Measurements from ENCODE around the gene A2ML1.
"Not testable (repeated sequence)": the region's sequence is repeated elsewhere in the genome, so short reads cannot be mapped to it uniquely, and the experiment has no call there.

A2ML1 gene

DNA sequence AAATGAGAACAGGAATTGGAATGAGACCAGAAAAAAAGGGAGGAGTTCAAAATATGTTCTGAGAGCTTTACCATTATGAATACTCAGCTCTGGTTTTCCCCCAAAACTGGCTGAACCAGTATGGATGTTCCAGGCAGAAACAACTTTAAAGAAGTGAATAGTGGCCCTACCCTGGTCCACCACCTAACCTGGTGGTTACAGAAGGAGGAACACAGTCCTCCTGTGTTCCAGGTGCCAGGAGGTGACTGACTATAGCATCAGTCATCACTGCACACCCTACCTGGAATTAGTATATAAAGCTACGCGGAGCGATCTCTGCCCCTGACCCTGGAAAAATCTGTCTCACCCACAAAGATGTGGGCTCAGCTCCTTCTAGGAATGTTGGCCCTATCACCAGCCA lies at the start of gene A2ML1:
Gene A2ML1, plus strand, starts transcription at position 324 of the 400 bp plus-strand sequence. Its CDS starts 31 bp downstream, at position 355.
- Histone ChIP-seq H3K4me3 (no peak within 1 kb of the TSS), H3K4me1 (peaks cover 0 to 38% (median 0%) of the 10 kb centered on the region in 10 experiments; a peak in 3 of 20 replicates), H3K36me3 (no peaks in the 10 kb centered on the region), H3K9me3 (replicated peaks in 1 of 11) (peaks cover 7 to 21% (median 14%) of the 10 kb centered on the region in 11 experiments; a peak in 18 of 22 replicates), H3K27me3 (no peaks in the 10 kb centered on the region), H4K20me1 (no peaks in the 10 kb centered on the region), H3K27ac (no peak within 1 kb of the TSS), H3K9ac (0 out of 22 replicates have a peak within 1 kb of the TSS, but pooled peaks of 1 of the 11 experiments have one; percentile 16), H3K4me2 (peak within 1 kb of the TSS in 2 of 11 experiments; percentile 13 to 22; a peak in 3 of 22 replicates)
- TF ChIP-seq Cebpa-rat (IDR thresholded peaks at IDR 0.05) = no peak

DNA sequence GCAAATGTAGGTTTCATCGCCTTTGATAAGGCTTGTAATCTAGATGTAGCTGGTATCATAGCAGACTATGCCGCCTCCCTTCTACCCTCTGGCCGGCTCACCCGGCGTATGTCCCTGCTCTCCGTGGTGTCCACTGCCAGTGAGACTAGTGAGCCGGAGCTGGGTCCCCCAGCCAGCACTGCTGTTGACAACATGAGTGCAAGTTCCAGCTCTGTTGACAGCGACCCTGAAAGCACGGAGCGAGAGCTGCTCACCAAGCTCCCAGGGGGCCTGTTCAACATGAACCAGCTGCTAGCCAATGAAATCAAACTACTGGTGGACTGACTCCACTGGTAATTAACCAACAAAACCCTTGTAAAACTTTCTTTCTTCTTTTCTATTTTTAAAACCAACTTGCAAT lies 49.0 kb upstream of the A2ML1 start:
- H3K4me3 ChIP-seq = no peak overlapping the region
- H4K20me1 ChIP-seq = peaks cover 0 to 7% (median 0%) of the 10 kb centered on the region in 11 experiments; a peak in 1 of 22 replicates
- no peaks in the 10 kb centered on the region for H3K9me3 ChIP-seq (replicated peaks in 1 of 11)
- no peaks in the 10 kb centered on the region for H3K27me3 ChIP-seq
- peaks cover 39 to 87% (median 52%) of the 10 kb centered on the region in 11 experiments for H3K36me3 ChIP-seq
- peaks cover 0 to 13% (median 6%) of the 10 kb centered on the region in 10 experiments; a peak in 12 of 20 replicates for H3K4me1 ChIP-seq
- TF ChIP-seq Cebpa-rat (IDR thresholded peaks at IDR 0.05) = no peak
- no peak overlapping the region for H3K9ac ChIP-seq
- H3K27ac ChIP-seq = no peak overlapping the region
- H3K4me2 ChIP-seq = peak overlapping the region in 6 of 11 experiments; percentile 12 to 56 (median 27); a peak in 6 of 22 replicates

DNA sequence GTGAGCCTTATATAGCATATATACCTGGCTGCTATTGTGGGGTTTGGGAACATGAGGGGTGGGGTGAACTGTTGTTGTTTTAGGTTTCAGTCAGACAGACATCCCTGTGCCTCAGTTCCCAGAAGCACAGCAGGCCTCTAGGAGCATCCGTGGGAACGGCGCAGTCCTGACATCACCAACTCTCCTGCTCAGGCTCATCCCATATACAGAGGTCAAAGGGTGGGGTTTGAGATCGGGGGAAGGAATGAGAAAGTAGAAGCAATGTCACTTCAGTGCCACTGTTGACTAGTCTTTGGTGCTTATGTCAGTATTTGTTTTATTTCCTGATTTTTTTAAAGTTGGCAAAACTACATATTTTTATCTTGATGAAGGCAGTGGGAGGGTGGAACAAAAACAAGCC lies 43.1 kb upstream of the A2ML1 start:
- no peak overlapping the region for H3K4me3 ChIP-seq
- H3K4me1 ChIP-seq = peaks cover 0 to 13% (median 0%) of the 10 kb centered on the region in 10 experiments; a peak in 1 of 20 replicates
- H3K9ac ChIP-seq = no peak overlapping the region
- no peaks in the 10 kb centered on the region for H3K9me3 ChIP-seq (replicated peaks in 1 of 11)
- no peak overlapping the region for H3K4me2 ChIP-seq
- TF ChIP-seq Cebpa-rat (IDR thresholded peaks at IDR 0.05) = no peak
- H3K27ac ChIP-seq = no peak overlapping the region
- no peaks in the 10 kb centered on the region for H3K27me3 ChIP-seq
- peaks cover 0 to 7% (median 0%) of the 10 kb centered on the region in 11 experiments; a peak in 1 of 22 replicates for H4K20me1 ChIP-seq
- peaks cover 25 to 76% (median 52%) of the 10 kb centered on the region in 11 experiments for H3K36me3 ChIP-seq

DNA sequence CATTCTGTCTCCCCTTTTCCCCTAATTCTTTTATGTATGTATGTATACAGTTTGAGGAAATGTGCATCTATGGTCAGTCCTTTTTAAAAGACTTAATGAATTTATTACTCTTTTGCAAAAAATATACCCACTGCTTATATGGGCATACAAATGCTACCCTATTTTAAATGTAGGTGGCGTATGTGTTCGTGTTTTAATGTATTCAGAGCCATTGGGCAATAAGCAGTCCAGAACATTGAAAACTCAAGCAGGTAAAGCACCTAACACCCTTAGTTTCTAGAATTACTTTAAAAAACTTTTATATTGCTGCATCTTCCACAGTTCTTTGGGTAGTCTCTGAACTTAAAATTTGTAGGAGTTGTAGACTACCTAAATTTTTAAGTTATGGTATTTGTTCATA lies 42.6 kb upstream of the A2ML1 start:
- TF ChIP-seq Cebpa-rat (IDR thresholded peaks at IDR 0.05) = no peak
- H3K9ac ChIP-seq = no peak overlapping the region
- H3K4me2 ChIP-seq = no peak overlapping the region
- no peaks in the 10 kb centered on the region for H3K27me3 ChIP-seq
- no peaks in the 10 kb centered on the region for H3K9me3 ChIP-seq (replicated peaks in 1 of 11)
- no peak overlapping the region for H3K27ac ChIP-seq
- H3K4me3 ChIP-seq = no peak overlapping the region
- H3K4me1 ChIP-seq = peaks cover 0 to 13% (median 0%) of the 10 kb centered on the region in 10 experiments; a peak in 1 of 20 replicates
- peaks cover 19 to 71% (median 47%) of the 10 kb centered on the region in 11 experiments for H3K36me3 ChIP-seq
- H4K20me1 ChIP-seq = peaks cover 0 to 2% (median 0%) of the 10 kb centered on the region in 11 experiments; a peak in 1 of 22 replicates

DNA sequence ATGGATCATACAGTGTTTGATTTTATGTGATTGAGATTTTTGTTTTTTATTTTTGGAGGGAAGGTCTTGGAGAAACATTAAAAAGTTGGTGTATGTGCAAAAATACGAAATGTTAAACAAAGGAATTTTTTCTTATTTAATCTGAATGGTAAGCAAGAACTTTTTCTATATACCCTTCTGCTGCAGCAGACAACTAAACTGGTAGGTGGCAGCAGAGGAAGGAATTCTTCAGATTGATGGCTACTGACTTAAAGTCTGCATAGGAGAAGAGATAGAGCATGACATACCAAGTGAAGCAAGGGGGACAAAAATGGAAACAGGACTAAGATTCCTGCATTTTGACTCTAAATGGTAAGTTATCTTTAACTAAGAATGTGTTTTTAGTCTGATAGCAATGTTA lies 42.0 kb upstream of the A2ML1 start:
- H3K36me3 ChIP-seq = peaks cover 17 to 66% (median 41%) of the 10 kb centered on the region in 11 experiments

DNA sequence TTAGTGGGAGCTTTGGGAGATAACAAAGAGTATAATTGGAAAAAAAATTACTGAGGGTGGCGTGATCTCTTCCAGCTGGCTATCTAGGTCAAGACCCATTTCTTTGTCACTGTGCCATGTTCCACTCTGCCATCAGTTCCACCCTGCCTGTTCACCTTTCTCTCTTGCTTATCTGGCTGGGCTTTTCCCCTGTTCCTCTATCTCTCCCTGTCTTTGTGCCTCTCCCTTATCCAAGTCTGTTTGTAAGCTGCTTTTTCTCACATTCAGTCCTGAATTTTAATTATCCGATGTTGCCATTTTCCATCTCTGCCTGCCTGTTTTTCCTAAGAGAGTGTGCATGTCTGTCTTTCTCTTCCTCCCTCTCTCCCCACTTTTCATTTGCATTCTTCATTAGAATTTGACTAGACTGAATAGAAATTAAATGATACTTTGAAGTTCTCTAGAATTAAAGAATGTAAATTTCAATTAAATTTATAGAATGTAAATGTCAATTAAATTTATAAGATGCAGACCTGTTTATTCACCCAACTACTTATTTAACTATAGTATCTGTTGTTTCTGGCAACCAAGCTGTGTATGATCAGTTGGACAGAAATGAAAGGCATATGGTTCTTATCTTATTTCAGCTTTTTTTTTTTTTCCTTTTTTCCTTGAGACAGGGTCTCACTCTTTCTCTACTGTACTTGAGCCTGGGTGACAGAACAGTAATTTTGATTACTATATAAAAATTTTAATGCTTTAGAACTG lies 40.9 kb upstream of the A2ML1 start:
- Histone ChIP-seq H3K4me3 (no peak overlapping the region), H3K4me2 (peak overlapping the region in 1 of 11 experiments; percentile 3; a peak in 1 of 22 replicates), H3K9ac (no peak overlapping the region; a peak in 1 of 22 replicates), H3K27ac (no peak overlapping the region), H3K4me1 (peaks cover 0 to 13% (median 0%) of the 10 kb centered on the region in 10 experiments; a peak in 1 of 20 replicates), H3K9me3 (replicated peaks in 1 of 11) (peaks cover 0 to 6% (median 3%) of the 10 kb centered on the region in 11 experiments; a peak in 6 of 22 replicates), H4K20me1 (no peaks in the 10 kb centered on the region), H3K36me3 (peaks cover 17 to 58% (median 36%) of the 10 kb centered on the region in 11 experiments; a peak in 21 of 22 replicates), H3K27me3 (no peaks in the 10 kb centered on the region)
- TF ChIP-seq Cebpa-rat (IDR thresholded peaks at IDR 0.05) = no peak

More for the DNA sequence above, 42.0 kb upstream of the A2ML1 start:
- Histone ChIP-seq H3K9me3 (replicated peaks in 1 of 11) (no peaks in the 10 kb centered on the region), H3K27me3 (no peaks in the 10 kb centered on the region), H3K4me1 (peaks cover 0 to 13% (median 0%) of the 10 kb centered on the region in 10 experiments; a peak in 1 of 20 replicates), H3K4me2 (no peak overlapping the region), H3K4me3 (no peak overlapping the region), H3K9ac (no peak overlapping the region), H4K20me1 (no peaks in the 10 kb centered on the region), H3K27ac (no peak overlapping the region)
- TF ChIP-seq Cebpa-rat (IDR thresholded peaks at IDR 0.05) = no peak

DNA sequence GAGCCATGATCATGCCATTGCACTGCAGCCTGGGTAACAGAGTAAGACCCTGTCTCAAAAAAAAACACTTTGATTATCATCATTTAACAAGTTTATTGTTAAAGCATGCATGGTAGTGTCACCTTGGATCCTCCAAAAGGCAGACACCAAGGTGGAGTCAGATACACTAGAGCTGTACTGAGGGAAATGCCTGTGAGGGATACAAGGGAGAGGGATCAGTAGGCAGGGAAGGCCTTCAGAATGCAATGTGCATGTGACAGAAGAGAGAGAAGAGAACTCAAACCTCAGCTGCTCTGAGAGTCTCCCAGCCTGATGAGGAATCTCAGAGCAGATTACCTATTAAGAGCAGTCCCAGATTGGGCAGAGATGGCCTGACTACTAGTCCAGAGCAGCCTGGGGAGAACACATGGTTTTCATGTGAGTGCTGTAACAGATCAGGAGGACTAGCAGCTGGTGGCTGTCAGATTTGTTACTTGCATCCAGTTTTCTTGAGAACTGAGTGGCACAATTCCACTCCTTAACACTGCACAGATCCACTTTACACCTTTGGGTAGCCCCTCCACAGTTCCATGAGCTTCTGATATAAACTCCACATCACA lies 38.0 kb upstream of the A2ML1 start:
- H3K4me2 ChIP-seq = no peak overlapping the region
- peaks cover 0 to 23% (median 13%) of the 10 kb centered on the region in 11 experiments; a peak in 13 of 22 replicates for H3K9me3 ChIP-seq (replicated peaks in 1 of 11)
- H3K36me3 ChIP-seq = peaks cover 12 to 31% (median 24%) of the 10 kb centered on the region in 11 experiments; a peak in 21 of 22 replicates
- no peak overlapping the region for H3K27ac ChIP-seq
- H3K4me1 ChIP-seq = peaks cover 0 to 13% (median 0%) of the 10 kb centered on the region in 10 experiments; a peak in 1 of 20 replicates
- H3K4me3 ChIP-seq = no peak overlapping the region
- no peaks in the 10 kb centered on the region for H4K20me1 ChIP-seq
- H3K27me3 ChIP-seq = no peaks in the 10 kb centered on the region
- no peak overlapping the region for H3K9ac ChIP-seq
- TF ChIP-seq Cebpa-rat (IDR thresholded peaks at IDR 0.05) = no peak

DNA sequence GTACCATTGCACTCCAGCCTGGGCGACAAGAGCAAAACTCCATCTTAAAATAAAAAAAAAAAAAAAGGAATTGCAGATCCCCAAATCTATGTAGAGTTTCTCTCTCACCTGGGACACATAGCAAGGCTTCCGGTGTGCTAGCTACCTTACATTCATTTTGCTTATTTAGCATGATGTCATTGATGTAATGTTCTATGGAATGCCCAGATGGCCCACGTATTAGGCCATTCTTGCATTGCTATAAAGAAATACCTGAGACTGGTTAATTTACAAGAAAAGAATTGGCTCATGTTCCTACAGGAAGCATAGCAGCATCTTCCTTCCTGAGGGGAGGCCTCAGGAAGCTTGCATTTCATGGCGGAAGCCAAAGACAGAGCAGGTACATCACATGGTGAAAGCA lies 36.9 kb upstream of the A2ML1 start:
- peaks cover 12 to 28% (median 23%) of the 10 kb centered on the region in 11 experiments; a peak in 21 of 22 replicates for H3K36me3 ChIP-seq
- no peaks in the 10 kb centered on the region for H4K20me1 ChIP-seq
- H3K9ac ChIP-seq = no peak overlapping the region
- no peak overlapping the region for H3K4me3 ChIP-seq
- no peak for TF ChIP-seq Cebpa-rat (IDR thresholded peaks at IDR 0.05)
- no peak overlapping the region for H3K27ac ChIP-seq
- no peaks in the 10 kb centered on the region for H3K27me3 ChIP-seq
- peaks cover 0 to 13% (median 0%) of the 10 kb centered on the region in 10 experiments; a peak in 1 of 20 replicates for H3K4me1 ChIP-seq
- H3K4me2 ChIP-seq = no peak overlapping the region
- H3K9me3 ChIP-seq (replicated peaks in 1 of 11) = peaks cover 0 to 28% (median 13%) of the 10 kb centered on the region in 11 experiments; a peak in 13 of 22 replicates

DNA sequence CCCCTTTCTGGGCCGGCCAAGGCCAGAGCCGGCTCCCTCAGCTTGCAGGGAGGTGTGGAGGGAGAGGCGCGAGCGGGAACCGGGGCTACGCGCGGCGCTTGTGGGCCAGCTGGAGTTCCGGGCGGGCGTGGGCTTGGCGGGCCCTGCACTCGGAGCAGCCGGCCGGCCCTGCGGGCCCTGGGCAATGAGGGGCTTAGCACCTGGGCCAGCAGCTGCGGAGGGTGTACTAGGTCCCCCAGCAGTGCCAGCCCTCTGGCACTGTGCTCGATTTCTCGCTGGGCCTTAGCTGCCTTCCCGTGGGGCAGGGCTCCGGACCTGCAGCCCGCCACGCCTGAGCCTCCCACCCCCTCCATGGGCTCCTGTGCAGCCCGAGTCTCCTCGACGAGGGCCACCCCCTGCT lies 35.2 kb upstream of the A2ML1 start:
- not testable (repeated sequence) for H3K27me3 ChIP-seq, H3K4me2 ChIP-seq, H4K20me1 ChIP-seq, H3K4me3 ChIP-seq, H3K9ac ChIP-seq, H3K27ac ChIP-seq
- Histone ChIP-seq H3K4me1 (peaks cover 0 to 12% (median 0%) of the 10 kb centered on the region in 10 experiments; a peak in 4 of 20 replicates), H3K9me3 (replicated peaks in 1 of 11) (peaks cover 0 to 28% (median 13%) of the 10 kb centered on the region in 11 experiments; a peak in 13 of 22 replicates), H3K36me3 (peaks cover 9 to 19% (median 15%) of the 10 kb centered on the region in 11 experiments; a peak in 20 of 22 replicates)

DNA sequence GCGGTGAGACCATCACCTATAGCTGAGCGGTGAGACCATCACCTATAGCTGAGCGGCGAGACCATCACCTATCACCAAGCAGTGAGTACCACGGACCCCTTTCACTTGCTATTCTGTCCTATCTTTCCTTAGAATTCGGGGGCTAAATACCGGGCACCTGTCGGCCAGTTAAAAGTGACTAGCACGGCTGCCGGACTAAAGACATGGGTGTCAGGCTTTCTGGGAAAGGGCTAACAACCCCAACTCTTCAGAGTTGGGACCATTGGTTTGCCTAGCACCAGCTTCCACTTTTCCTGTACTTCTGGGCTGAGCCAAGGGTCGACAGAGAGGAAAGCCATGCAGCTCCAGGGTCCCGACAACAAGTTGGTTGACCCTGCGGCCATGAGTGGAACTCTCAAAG lies 33.7 kb upstream of the A2ML1 start:
- not testable (repeated sequence) for H3K4me3 ChIP-seq, H4K20me1 ChIP-seq, H3K27me3 ChIP-seq, H3K9ac ChIP-seq, H3K4me2 ChIP-seq, H3K36me3 ChIP-seq, H3K27ac ChIP-seq
- H3K9me3 ChIP-seq (replicated peaks in 1 of 11) = peaks cover 0 to 28% (median 16%) of the 10 kb centered on the region in 11 experiments; a peak in 13 of 22 replicates
- H3K4me1 ChIP-seq = peaks cover 0 to 27% (median 0%) of the 10 kb centered on the region in 10 experiments; a peak in 5 of 20 replicates

DNA sequence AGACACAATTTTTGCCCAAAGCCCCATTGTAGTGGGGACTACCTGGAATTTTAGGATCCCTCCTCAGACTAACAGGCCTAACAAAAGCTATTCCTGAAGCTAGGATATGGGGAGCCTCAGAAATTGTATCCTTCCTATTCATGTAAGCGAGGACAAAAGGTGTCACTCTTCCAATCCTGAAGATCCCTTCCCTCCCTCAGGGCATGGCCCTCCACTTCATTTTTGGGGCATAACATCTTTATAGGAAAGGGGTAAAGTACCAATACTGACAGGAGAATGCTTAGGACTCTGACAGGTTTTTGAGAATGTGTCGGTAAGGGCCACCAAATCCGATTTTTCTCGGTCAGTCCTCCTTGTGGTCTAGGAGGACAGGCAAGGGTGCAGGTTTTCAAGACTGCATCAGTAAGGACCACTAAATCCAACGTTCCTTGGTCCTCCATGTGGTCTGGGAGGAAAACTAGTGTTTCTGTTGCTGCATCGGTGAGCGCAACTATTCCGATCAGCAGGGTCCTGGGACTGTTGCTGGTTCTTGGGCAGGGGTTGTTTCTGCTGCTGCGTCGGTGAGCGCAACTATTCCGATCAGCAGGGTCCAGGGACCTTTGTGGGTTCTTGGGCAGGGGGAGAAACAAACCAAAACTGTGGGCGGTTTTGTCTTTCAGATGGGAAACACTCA lies 32.9 kb upstream of the A2ML1 start:
- H3K27ac ChIP-seq, H3K4me3 ChIP-seq, H4K20me1 ChIP-seq, H3K27me3 ChIP-seq, H3K36me3 ChIP-seq, H3K9ac ChIP-seq, H3K4me2 ChIP-seq: not testable (repeated sequence)
- Histone ChIP-seq H3K4me1 (peaks cover 0 to 35% (median 0%) of the 10 kb centered on the region in 10 experiments; a peak in 5 of 20 replicates), H3K9me3 (replicated peaks in 1 of 11) (peaks cover 4 to 35% (median 21%) of the 10 kb centered on the region in 11 experiments)

DNA sequence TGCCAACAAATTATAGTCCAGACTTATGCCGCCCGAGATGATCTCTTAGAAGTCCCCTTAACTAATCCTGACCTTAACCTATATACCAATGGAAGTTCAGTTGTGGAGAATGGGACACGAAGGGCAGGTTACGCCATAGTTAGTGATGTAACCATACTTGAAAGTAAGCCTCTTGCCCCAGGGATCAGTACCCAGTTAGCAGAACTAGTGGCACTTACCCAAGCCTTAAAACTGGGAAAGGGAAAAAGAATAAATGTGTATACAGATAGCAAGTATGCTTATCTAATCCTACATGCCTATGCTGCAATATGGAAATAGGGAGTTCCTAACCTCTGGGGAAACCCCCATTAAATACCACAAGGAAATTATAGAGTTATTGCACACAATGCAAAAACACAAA lies 29.2 kb upstream of the A2ML1 start:
- not testable (repeated sequence) for H3K4me3 ChIP-seq, H4K20me1 ChIP-seq, H3K27me3 ChIP-seq, H3K36me3 ChIP-seq, H3K9ac ChIP-seq
- H3K4me1 ChIP-seq = peaks cover 0 to 52% (median 0%) of the 10 kb centered on the region in 10 experiments; a peak in 5 of 20 replicates
- peaks cover 9 to 41% (median 24%) of the 10 kb centered on the region in 11 experiments for H3K9me3 ChIP-seq (replicated peaks in 1 of 11)
- H3K27ac ChIP-seq = peak overlapping the region in 2 of 11 experiments; percentile 25 to 37; a peak in 2 of 22 replicates
- H3K4me2 ChIP-seq = peak overlapping the region in 3 of 11 experiments; percentile 26 to 76 (median 33); a peak in 5 of 22 replicates
